Endothelial cell (in vitro differentiated cells): ENCODE results near the gene GPHB5. TPM values are rescaled to one million over a fixed set of nuclear protein-coding genes. Genes with fewer than 3 reads are reported as not detected.

Source experiments
- DNase-seq: peaks from one replicate; pipeline ENCODE4 v3.0.0; 2021; ENCODE audit warnings: low spot score
- H3K27ac Mint-ChIP-seq: one replicate; pipeline ENCODE4 v1.8.0; 2021; ENCODE audit warnings: mixed read lengths, inconsistent platforms; ENCODE audit not compliant: unreplicated experiment
- H3K27me3 Mint-ChIP-seq: one replicate; pipeline ENCODE4 v1.8.0; 2021; ENCODE audit warnings: mild to moderate bottlenecking, moderate library complexity, mixed read lengths, inconsistent platforms; ENCODE audit not compliant: unreplicated experiment
- H3K36me3 Mint-ChIP-seq: one replicate; pipeline ENCODE4 v1.8.0; 2021; ENCODE audit warnings: mild to moderate bottlenecking, low read depth, mixed read lengths, inconsistent platforms; ENCODE audit not compliant: unreplicated experiment
- H3K4me1 Mint-ChIP-seq: one replicate; pipeline ENCODE4 v1.8.0; 2021; ENCODE audit warnings: mild to moderate bottlenecking, mixed read lengths, inconsistent platforms; ENCODE audit not compliant: unreplicated experiment
- H3K4me3 Mint-ChIP-seq: one replicate; pipeline ENCODE4 v1.8.0; 2021; ENCODE audit warnings: mild to moderate bottlenecking, mixed read lengths, inconsistent platforms; ENCODE audit not compliant: unreplicated experiment
- H3K9me3 Mint-ChIP-seq: one replicate; pipeline ENCODE4 v1.8.0; 2021; ENCODE audit warnings: mixed read lengths, inconsistent platforms; ENCODE audit not compliant: unreplicated experiment
- CTCF ChIP-seq: fragments of 200-600 bp; sonication (generic); IDR thresholded peaks from one replicate; pipeline ENCODE4 v1.5.0; 2021; ENCODE audit warnings: antibody characterized with exemption; ENCODE audit not compliant: unreplicated experiment
- total RNA-seq: library from RNA; stranded (reverse); fragmentation: NEBNext Ultra II Directional; extraction: Animal tissue kit (Norgen Biotek cat#: 25700); gene quantifications from one replicate; pipeline ENCODE4 v1.2.1, GENCODE V29; 2021; ENCODE audit not compliant: unreplicated experiment

GPHB5 gene
- total RNA-seq, 1 donor from 2014 or later, result not detected

DNA sequence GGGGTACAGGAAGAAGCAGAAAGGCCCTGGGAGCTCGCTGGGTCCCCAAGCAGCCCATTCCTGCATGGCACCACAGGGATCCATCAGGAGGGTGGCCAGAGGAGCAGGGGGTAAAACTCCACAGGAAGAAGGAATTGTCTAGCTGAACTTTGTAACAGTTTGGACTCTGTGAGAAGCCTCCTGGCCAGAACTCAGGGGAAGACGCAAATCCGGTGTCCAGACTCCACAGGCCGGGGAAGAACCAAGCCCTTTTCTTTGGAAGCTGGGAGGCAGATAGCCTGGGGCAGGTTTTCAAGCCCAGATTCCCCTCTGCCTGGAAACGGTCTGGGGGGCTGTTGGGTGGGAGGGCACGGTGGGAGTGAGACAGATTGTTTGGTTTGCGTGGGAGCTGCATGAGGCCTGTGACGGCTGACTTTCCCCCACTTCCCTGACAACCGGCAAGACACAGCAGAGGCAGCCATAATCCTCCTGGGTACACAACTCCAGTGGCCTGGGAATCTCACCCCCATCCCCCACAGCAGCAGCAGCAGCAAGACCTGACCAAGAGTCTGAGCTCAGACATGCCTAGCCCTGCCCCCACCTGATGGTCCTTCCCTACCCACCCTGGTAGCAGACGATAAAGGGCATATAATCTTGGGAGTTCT lies 16.7 kb downstream of the GPHB5 start:
- Mint-ChIP-seq H3K9me3 (no peaks in the 10 kb centered on the region), H3K4me1 (peaks cover 6% of the 10 kb centered on the region), H3K4me3 (no peak overlapping the region), H3K27me3 (peaks cover 4% of the 10 kb centered on the region), H3K36me3 (no peaks in the 10 kb centered on the region), H3K27ac (no peak overlapping the region)
- no peak for TF ChIP-seq CTCF
- no peak for DNase-seq

DNA sequence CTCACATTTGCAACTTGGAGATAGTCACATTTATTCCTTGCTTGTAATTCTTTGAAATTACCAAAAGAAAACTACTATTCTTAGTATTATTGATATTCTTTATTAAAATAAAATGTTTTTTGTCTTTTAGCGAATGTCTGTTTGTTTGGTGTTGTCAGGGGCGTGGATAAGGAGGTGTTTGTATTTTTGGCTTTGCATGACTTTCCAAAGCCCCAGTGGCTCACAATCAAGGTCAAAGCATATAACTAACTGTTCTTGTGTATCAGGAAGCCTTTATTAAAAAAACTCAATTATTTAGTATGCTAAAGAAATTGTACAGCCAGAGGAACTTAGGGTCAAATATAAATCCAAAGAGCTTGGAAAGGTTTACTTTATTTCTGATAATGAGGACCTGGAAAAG lies 17.9 kb downstream of the GPHB5 start:
- no peaks in the 10 kb centered on the region for H3K36me3 Mint-ChIP-seq
- H3K4me1 Mint-ChIP-seq, result peaks cover 6% of the 10 kb centered on the region
- no peak for DNase-seq
- no peak overlapping the region for H3K27ac Mint-ChIP-seq
- no peak overlapping the region for H3K4me3 Mint-ChIP-seq
- H3K27me3 Mint-ChIP-seq, result peaks cover 6% of the 10 kb centered on the region
- no peaks in the 10 kb centered on the region for H3K9me3 Mint-ChIP-seq
- TF ChIP-seq CTCF, result no peak

GRCh38 chr14:63299351-63300110 lies 19.2 kb downstream of the GPHB5 start:
- no peak for DNase-seq
- no peak for TF ChIP-seq CTCF
- H3K4me3 Mint-ChIP-seq, result no peak overlapping the region
- H3K4me1 Mint-ChIP-seq, result peaks cover 17% of the 10 kb centered on the region
- H3K27me3 Mint-ChIP-seq, result peaks cover 9% of the 10 kb centered on the region
- H3K27ac Mint-ChIP-seq, result no peak overlapping the region
- no peaks in the 10 kb centered on the region for H3K9me3 Mint-ChIP-seq
- peaks cover 2% of the 10 kb centered on the region for H3K36me3 Mint-ChIP-seq

- Mint-ChIP-seq H3K4me3 (no peak overlapping the region), H3K4me1 (peaks cover 27% of the 10 kb centered on the region), H3K27me3 (peaks cover 12% of the 10 kb centered on the region), H3K27ac (no peak overlapping the region), H3K36me3 (peaks cover 21% of the 10 kb centered on the region), H3K9me3 (no peaks in the 10 kb centered on the region)
- TF ChIP-seq CTCF, result no peak
- no peak for DNase-seq
These were observed 21.2 kb downstream of the GPHB5 start for GRCh38 chr14:63297372-63298063.
